ENCODE results near the gene CACNG1.

DNA sequence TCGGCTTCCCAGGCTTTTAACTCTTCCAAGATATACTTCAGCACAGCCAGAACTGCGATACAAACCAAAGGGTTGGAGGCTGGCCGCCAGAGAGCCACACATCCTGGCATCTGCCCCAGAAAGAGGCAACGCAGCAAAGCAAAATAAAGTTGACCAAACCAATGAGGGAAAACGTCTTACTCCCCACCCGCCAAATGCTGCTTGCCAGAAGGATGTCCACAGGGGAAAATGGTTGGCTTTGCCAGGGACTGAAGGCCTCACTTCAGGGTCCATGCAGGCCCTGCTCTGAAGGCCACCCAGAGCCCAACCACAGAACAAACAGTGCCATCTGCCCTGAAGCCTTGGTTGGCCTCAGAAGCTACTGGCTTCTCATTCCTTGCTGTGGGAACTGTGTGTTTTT, 15.0 kb downstream of the CACNG1 start:
- no peak for TF ChIP-seq CTCF (conservative IDR thresholded peaks at IDR 0.05)
- TF ChIP-seq EZH2 (IDR thresholded peaks at IDR 0.05; ENCODE audit: low read depth) = no peak
